ENCODE results near the gene PCDH20. TPM values are rescaled to one million over a fixed set of nuclear protein-coding genes. Genes with fewer than 3 reads are reported as not detected.
"Not testable (repeated sequence)": the region's sequence is repeated elsewhere in the genome, so short reads cannot be mapped to it uniquely, and the experiment has no call there.

Gene PCDH20
- total and polyA plus RNA-seq, 10 of the 15 experiments (the other 5 are each of a cell fraction or from before 2014, with no cell fraction given), result 0.03 TPM; not detected in 9

DNA sequence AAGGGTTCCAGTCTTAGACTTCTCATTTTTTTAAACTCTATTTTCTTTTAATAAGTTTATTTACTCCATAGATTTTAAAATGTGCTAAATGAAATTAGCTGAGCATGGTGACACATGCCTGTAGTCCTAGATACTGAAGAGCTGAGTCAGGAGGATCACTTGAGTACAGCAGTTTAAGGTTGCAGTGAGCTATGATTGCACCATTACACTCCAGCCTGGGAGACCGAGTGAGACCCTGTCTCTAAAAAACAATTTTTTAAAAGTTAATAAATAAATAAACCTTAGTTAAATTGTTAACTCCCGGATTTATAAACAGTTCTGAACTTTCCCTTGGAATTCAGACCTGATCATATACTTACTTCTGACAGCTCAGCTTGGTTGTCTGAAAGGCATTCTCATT lies 32.5 kb downstream of the PCDH20 start (continued):
- no peak for TF ChIP-seq SMAD5 (IDR thresholded peaks at IDR 0.05; ENCODE audit: low read depth)
- TF ChIP-seq SMAD1 (IDR thresholded peaks at IDR 0.05; ENCODE audit: low read depth, partially characterized antibody), result no peak

DNA sequence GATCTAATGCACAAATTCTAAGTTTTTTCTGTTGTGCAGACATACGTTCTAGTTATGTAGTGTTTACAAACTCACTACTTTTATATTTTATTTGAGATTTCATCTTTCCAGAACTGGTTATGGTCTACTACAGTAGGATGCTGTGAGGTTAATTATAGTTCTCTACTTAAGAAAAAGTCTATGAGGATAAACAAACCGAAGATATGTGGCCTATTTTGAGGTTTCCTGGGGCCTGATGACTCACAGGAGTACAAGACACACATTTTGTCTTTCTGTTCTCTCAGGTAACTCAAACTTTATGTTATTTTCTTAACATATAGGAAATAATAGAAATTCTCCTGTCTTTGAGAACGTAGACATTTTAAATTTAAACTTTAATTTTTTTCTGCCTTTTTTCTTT lies 45.1 kb downstream of the PCDH20 start:
- H3K36me3 ChIP-seq (ENCODE audit: control insufficient read depth in 2 of 2, insufficient read depth in 2 of 2, low read length in 1 of 2), result no peaks in the 10 kb centered on the region
- ChIA-PET CTCF (no interaction called here), RAD21 (ENCODE audit: unreplicated experiment) (no interaction called here), POLR2A (no interaction called here), SMC1A (ENCODE audit: uncharacterized antibody, unreplicated experiment) (interaction anchor here (1.4 kb wide), 1 partner anchor 12 kb away, joined by 4 read pairs; no protein-coding TSS in a partner anchor)
- intact Hi-C loops (cut with micrococcal nuclease; ENCODE audit: unreplicated experiment) (no loop called here), in situ Hi-C loops (cut with MboI) (no loop called here)
- no peaks in the 10 kb centered on the region for H3K9me3 ChIP-seq (replicated peaks; ENCODE audit: control insufficient read depth, insufficient read depth, low read length)
- FAIRE-seq (no peak), ATAC-seq (peak; percentile 43; the same call in 2 of the 3 replicates), DNase-seq (ENCODE audit: low read depth, low spot score) (no peak)
- no TSS peak for BruUV-seq (replicated peaks)
- no peaks in the 10 kb centered on the region for H3K27me3 ChIP-seq (replicated peaks in 1 of 2; ENCODE audit: control insufficient read depth in 2 of 2, insufficient read depth in 2 of 2, low read length in 1 of 2)
- peak; percentile 41; the same call in 1 of the 2 replicates for TF ChIP-seq RUNX3 (IDR thresholded peaks at IDR 0.05; ENCODE audit: low read length)
- TF ChIP-seq POLR2AphosphoS5 (IDR thresholded peaks at IDR 0.05; ENCODE audit: low read length), result no peak
- H3K27ac ChIP-seq (ENCODE audit: control insufficient read depth, insufficient read depth), result no peak overlapping the region
- H4K20me1 ChIP-seq (ENCODE audit: control insufficient read depth, insufficient read depth), result no peaks in the 10 kb centered on the region
- no peak overlapping the region for H2AFZ ChIP-seq (ENCODE audit: control insufficient read depth, low read depth, low read length)
- H3K9ac ChIP-seq (ENCODE audit: control insufficient read depth, insufficient read depth, low read length), result no peak overlapping the region
- H3K4me3 ChIP-seq, result no peak overlapping the region
- H3K4me1 ChIP-seq (ENCODE audit: control insufficient read depth, insufficient read depth, low read length), result no peaks in the 10 kb centered on the region
- 4% methylated on average over 3 of the region's 3 CpGs for WGBS (ENCODE audit: insufficient coverage, insufficient replicate concordance, low lambda C conversion rate, missing lambda C conversion rate)
- H3K79me2 ChIP-seq (ENCODE audit: control insufficient read depth, insufficient read depth, low read length), result no peaks in the 10 kb centered on the region
- H3K4me2 ChIP-seq (ENCODE audit: control insufficient read depth, insufficient read depth), result no peak overlapping the region

DNA sequence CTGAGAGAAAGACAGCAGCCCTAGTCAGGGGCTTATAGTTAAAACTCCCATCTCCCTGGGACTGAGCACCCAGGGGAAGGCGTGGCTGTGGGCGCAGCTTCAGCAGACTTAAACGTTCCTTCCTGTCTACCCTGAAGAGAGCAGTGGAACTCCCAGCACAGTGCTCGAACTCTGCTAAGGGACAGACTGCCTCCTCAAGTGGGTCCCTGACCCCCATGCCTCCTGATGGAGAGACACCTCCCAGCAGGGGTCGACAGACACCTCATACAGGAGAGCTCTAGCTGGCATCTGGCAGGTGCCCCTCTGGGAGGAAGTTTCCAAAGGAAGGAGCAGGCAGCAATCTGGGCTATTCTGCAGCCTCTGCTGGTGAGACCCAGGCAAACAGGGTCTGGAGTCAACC lies 51.0 kb downstream of the PCDH20 start:
- H3K27ac ChIP-seq (ENCODE audit: control insufficient read depth, insufficient read depth); ATAC-seq; H3K27me3 ChIP-seq (replicated peaks in 1 of 2; ENCODE audit: control insufficient read depth in 2 of 2, insufficient read depth in 2 of 2, low read length in 1 of 2); RAD21 ChIA-PET (ENCODE audit: unreplicated experiment); FAIRE-seq; SMC1A ChIA-PET (ENCODE audit: uncharacterized antibody, unreplicated experiment); H3K4me2 ChIP-seq (ENCODE audit: control insufficient read depth, insufficient read depth); H3K36me3 ChIP-seq (ENCODE audit: control insufficient read depth in 2 of 2, insufficient read depth in 2 of 2, low read length in 1 of 2); H2AFZ ChIP-seq (ENCODE audit: control insufficient read depth, low read depth, low read length); intact Hi-C loops (cut with micrococcal nuclease; ENCODE audit: unreplicated experiment); H3K9me3 ChIP-seq (replicated peaks; ENCODE audit: control insufficient read depth, insufficient read depth, low read length); H4K20me1 ChIP-seq (ENCODE audit: control insufficient read depth, insufficient read depth); CTCF ChIA-PET; in situ Hi-C loops (cut with MboI); H3K4me3 ChIP-seq; POLR2A ChIA-PET; H3K79me2 ChIP-seq (ENCODE audit: control insufficient read depth, insufficient read depth, low read length); H3K9ac ChIP-seq (ENCODE audit: control insufficient read depth, insufficient read depth, low read length); DNase-seq (ENCODE audit: low read depth, low spot score); H3K4me1 ChIP-seq (ENCODE audit: control insufficient read depth, insufficient read depth, low read length); BruUV-seq (replicated peaks): not testable (repeated sequence)
- WGBS (ENCODE audit: insufficient coverage, insufficient replicate concordance, low lambda C conversion rate, missing lambda C conversion rate), result 17% methylated on average over 5 of the region's 5 CpGs
